HG03378 (cell line): Measurements from ENCODE around the gene ABCD2.
"Not testable (repeated sequence)": the region's sequence is repeated elsewhere in the genome, so short reads cannot be mapped to it uniquely, and the experiment has no call there.

Experiments
- ATAC-seq: cut with Tn5 transposase; IDR thresholded peaks from one replicate; pipeline ENCODE4 v1.9.1; 2021; ENCODE audit warnings: mild to moderate bottlenecking, moderate library complexity; ENCODE audit not compliant: unreplicated experiment

ABCD2 gene

DNA sequence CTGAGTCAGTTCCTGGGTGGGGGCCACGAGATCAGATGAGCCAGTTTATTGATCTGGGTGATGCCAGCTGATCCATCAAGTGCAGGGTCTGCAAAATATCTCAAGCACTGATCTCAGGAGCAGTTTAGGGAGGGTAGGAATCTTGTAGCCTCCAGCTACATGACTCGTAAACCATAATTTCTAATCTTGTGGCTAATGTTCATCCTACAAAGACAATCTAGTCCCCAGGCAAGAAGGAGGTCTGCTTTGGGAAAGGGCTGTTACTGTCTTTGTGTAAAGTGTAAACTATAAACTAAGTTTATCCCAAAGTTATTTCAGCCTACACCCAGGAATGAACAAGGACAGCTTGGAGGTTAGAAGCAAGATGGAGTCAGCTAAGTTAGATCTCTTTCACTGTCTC lies 75.4 kb downstream of the ABCD2 start:
- not testable (repeated sequence) for ATAC-seq

DNA sequence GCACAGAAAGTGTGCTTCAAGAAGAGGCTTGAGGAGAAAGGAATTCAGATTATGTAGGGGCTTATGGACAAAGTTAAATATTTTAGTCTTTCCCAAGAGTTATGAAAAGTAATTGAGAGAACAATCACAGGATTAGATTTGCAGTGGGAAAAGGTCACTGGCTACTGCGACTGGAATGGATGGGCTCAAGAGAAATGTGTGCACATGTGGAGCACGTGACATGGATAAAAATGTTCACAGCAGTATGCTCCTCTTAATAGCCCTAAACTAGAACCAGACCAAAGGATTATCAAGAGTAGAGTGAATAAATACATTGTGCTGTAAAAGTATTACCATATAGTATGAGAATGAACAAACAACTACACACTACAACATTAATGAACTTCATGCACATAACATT lies 78.1 kb downstream of the ABCD2 start:
- no peak for ATAC-seq

DNA sequence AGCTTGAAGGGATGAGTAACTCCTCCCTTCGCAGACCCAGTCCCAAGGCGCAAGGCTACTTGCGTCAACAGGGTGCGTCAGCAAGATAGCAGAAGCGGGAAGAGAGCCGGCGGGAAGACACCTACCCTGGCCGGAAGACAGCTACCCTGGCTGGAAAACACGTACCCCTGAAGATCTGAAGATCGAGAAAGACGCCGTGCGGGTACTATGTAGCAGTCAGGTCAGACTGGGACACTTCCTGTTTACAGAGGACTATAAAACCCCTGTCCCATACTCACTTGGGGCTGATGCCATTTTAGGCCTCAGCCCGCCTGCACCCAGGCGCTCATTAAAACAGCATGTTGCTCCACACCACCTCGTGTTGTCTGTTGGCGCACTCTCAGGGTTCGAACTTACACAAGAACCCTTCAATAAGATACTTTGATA lies 80.9 kb downstream of the ABCD2 start:
- ATAC-seq, result no peak

DNA sequence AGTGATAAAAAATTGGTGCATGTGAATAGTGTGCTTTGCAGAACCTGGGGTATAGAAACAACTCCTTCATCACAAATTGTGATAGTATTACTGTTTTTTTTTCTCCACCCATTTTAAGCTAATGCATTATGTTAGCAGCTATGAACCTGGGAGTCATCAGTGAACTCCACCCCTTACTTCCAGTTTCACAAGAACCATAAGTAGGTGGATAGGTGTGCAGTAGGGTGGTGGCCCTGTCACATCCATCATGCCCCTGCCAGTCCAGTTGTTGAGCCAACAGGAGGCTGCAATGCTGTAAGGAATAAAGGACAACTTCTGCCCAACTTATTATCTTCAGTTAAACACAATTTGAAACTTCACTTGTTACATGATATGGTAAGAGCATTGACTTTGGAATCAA lies 85.7 kb downstream of the ABCD2 start:
- ATAC-seq, result no peak

DNA sequence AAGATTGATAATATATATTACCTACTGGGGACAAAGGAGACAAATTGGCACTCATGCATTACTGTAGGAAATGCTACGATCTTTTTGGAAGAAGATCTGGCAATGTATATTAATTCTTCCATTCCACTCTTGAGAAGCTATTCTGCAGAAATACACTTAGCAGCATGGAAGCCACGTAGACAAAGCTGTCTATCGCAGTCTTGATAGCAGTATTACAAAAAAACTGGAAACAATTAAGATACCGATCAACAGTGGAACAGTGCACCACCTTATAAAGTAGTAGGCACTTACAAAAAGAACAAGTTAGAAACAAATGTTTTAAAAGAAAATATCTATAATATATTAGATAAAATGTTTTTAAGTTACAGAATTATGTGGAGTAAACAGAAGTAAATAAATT lies 87.2 kb downstream of the ABCD2 start:
- ATAC-seq, result no peak

DNA sequence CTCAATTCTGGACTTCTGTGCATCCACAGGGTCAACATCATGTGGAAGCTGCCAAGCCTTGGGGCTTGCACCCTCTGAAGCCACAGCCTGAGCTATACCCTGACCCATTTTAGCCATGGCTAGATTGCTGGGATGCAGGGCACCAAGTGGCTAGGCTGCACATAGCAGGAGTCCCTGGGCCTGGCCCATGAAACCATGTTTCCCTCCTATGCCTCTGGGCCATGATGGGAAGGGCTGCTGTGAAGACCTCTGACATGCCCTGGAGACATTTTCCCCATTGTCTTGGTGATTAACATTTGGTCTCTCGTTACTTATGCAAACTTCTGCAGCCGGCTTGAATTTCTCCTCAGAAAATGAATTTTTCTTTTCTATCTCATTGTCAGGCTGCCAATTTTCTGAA lies 92.6 kb downstream of the ABCD2 start:
- ATAC-seq, result no peak

DNA sequence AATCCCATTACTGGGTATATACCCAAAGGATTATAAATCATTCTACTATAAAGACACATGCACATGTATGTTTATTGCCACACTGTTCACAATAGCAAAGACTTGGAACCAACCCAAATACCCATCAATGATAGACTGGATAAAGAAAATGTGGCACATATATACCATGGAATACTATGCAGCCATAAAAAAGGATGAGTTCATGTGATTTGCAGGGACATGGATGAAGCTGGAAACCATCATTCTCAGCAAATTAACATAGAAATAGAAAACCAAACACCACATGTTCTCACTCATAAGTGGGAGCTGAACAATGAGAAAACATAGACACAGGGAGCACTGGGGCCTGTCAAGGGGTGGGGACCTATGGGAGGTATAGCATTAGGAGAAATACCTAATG lies 97.4 kb downstream of the ABCD2 start:
- ATAC-seq, result not testable (repeated sequence)

DNA sequence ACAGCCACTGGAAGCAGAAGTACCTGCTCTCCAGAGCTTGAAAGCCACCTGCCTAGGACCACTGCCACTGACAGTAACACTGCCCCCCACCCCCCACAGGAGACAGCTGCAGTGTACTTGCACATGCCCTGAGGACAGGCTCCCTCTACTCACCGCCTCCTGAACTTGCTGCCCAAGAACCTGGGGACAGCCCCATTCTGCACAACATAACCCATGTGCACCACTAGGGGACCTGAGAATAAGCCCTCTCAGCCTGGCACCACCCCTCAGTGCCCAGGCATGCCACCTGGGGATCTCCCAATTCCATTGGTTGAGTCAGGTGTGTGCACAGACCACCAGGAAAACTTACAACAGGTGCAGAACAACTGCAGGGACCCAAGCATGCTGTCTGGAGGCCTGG lies 109.6 kb downstream of the ABCD2 start:
- ATAC-seq, result no peak

DNA sequence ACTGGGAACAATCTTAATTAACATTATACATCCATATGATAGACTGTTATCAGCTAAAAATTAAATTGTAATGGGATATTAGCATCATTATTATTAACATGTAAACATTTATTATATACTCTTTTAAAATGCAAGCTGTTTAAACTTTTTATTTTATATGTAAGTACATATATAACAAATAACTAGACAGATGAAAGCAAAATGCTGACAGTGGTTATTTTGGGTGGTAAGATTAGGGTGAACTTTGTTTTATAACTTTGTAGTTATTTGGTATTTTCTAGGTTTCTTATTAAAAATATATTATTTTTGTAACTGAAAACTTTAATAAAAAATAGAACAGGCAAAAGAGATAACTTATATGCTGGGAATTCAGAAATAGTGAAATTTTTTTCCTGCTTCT lies 114.0 kb downstream of the ABCD2 start:
- no peak for ATAC-seq

DNA sequence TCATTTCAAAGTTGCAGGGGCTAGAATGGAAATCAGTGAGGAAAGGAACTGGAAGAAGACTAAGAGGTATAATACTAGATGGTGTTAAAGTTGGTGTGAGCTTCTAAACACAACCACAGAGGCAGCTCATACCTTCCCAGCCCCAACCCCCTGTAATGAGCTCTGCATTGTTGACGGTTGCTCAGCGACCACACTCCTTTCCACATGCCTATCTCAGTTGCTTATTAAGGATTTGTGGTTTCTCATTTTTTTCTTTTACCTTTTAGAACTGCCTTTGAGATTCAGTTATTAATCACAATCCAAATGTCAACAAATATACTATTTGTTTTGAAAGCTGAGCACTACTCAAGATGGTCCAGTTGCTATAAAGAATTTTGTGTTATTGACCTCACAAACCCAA lies 114.6 kb downstream of the ABCD2 start:
- ATAC-seq, result no peak

DNA sequence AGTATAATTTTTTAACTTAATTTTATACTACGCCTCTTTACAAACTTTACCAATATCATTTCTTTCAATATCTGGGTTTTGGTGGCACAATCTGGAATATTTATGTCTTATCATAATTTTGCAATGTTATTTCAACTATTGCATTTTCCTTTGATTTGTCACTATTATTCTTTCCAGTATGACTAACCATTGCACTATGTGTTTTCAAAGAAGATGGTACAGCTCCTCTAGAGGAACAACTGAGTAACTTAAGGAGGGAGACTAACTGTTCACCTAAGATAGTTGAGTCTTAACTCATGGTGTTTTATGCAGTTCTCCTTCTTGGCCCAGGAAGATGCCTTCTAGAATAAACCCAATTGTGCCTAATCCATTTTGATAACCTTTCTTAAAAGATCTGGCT lies 116.2 kb downstream of the ABCD2 start:
- ATAC-seq, result no peak

DNA sequence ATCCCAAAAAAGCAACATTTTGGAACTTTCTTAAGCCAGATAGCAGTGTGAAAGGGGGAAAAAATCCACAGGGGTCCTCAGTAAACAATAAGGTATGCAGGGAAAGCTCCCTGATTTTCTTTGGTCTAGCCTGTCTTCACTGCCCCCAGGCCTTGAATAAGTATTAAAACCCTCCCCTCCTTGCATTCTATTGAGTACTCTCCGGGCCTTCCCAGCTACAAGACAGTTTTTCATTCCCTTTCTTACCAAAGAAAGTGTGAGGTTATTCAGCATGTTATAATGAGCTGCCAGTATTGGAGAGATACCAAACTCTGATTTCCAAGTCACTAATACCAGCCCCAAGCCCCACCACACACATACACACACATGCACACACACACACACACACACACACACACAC lies 116.9 kb downstream of the ABCD2 start:
- ATAC-seq, result no peak
